Retinal pigment epithelial cell (primary cell): ENCODE measurements around the gene EIF4E1B.
A peak's percentile ranks its signal among the peaks of the same experiment; 100 is the strongest.

Source experiments
- DNase-seq: peaks from one replicate; pipeline ENCODE4 v3.0.0-alpha.2; 2010; ENCODE audit warnings: low read depth
- H3K4me3 ChIP-seq: 2 replicates; pipeline ENCODE4 v1.5.1; 2011; ENCODE audit warnings: mild to moderate bottlenecking, low read length, control low read depth, moderate library complexity
- TF ChIP-seq, protein P1 (sequence below): conservative IDR thresholded peaks from 2 replicates; pipeline ENCODE4 v1.5.1; 2011; ENCODE audit warnings: low read depth, low read length, control low read depth, inconsistent platforms

The EIF4E1B gene

GRCh38 chr5:176628406-176629228 is 1.9 kb upstream of the EIF4E1B start:
- TF ChIP-seq, protein P1, sequence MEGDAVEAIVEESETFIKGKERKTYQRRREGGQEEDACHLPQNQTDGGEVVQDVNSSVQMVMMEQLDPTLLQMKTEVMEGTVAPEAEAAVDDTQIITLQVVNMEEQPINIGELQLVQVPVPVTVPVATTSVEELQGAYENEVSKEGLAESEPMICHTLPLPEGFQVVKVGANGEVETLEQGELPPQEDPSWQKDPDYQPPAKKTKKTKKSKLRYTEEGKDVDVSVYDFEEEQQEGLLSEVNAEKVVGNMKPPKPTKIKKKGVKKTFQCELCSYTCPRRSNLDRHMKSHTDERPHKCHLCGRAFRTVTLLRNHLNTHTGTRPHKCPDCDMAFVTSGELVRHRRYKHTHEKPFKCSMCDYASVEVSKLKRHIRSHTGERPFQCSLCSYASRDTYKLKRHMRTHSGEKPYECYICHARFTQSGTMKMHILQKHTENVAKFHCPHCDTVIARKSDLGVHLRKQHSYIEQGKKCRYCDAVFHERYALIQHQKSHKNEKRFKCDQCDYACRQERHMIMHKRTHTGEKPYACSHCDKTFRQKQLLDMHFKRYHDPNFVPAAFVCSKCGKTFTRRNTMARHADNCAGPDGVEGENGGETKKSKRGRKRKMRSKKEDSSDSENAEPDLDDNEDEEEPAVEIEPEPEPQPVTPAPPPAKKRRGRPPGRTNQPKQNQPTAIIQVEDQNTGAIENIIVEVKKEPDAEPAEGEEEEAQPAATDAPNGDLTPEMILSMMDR, result no peak
- DNase-seq, result no peak
- no peak overlapping the region for H3K4me3 ChIP-seq

- no peak overlapping the region for H3K4me3 ChIP-seq
- DNase-seq, result no peak
- TF ChIP-seq, protein P1, result no peak
These were observed 1.1 kb upstream of the EIF4E1B start for GRCh38 chr5:176629317-176629852.

- TF ChIP-seq, protein P1, result no peak
- DNase-seq, result no peak
These were observed 277 bp downstream of the EIF4E1B start for GRCh38 chr5:176630681-176631222.

DNA sequence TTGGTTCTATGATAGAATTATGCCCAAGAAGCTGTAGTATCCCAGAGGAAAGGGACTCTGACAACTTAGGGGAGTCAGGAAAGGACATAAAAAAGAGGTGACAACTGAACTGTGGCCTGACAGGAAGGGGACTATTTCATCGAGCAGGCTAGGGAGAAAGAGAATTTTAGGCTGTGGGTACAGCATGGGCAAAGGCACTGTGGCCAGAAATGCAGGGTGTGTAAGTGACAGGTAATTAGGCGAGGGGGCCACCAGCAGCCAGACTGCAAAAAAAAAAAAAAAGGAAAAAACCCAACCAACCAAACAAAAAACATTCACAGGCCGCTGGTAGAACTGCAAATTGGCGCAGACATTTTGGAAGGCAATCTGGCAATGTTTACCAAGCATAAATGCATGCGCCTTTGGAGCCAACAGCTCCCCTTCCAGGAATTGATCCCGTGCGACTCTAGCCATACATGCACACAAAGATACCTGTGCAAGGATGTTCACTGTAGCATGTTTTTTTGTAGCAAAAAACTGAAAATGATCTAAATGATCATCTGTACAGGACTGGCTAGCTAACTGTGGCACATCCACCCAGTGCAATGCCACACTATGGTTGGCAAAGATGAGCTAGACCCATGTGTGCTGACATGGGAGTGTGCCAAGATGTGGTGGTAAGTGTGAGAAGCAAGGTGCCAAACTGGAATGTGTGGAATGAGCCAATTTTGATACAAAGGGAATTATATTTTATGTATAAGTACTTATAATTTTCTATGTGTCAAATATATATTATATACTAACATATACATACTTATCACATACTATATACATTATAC is 1.1 kb downstream of the EIF4E1B start:
- no peak for DNase-seq
- TF ChIP-seq, protein P1, result no peak
- H3K4me3 ChIP-seq, result no peak overlapping the region

More at GRCh38 chr5:176630681-176631222, 277 bp downstream of the EIF4E1B start:
- peak overlapping the region; percentile 39 for H3K4me3 ChIP-seq

DNA sequence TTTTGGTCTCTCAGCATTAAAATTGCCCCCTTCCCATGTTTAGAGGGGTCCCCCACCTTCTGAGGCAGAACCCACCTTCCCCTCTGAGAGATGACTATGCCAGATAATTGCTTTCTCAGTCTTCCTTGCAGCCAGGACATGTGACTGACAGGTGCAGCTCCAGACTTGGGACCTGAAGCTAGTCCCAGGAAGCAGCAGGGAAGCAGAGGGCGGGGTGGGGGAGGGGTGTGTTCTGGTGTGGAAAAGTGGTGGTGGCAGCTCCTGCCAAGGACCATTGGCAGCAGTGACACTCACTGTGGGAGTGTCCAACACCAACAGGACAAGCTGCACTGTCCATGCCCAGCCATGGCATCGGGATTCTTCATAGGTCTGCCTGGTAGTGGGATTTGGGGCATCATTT is 2.3 kb downstream of the EIF4E1B start:
- no peak overlapping the region for H3K4me3 ChIP-seq
- no peak for DNase-seq
- TF ChIP-seq, protein P1, result no peak

- no peak overlapping the region for H3K4me3 ChIP-seq
- no peak for DNase-seq
- TF ChIP-seq, protein P1, result no peak
These were observed 3.1 kb downstream of the EIF4E1B start for GRCh38 chr5:176633598-176633997.
